Thyroid gland (tissue), 4 donors: Measurements from ENCODE around the gene BABAM1. TPM values are rescaled to one million over a fixed set of nuclear protein-coding genes. Genes with fewer than 3 reads are reported as not detected.

Source experiments
- DNase-seq, 2 donors: peaks; one replicate each; pipeline ENCODE4 v3.0.0-alpha.2; 2019
- H3K27ac ChIP-seq, 3 donors: fragments of 200-600 bp; sonication (generic); 1 replicate in 2 of 3; 2 replicates in 1 of 3; pipeline ENCODE4 v1.5.1; 2016 to 2019; ENCODE audit warnings: mild to moderate bottlenecking in 1 of 3, moderate library complexity in 1 of 3
- H3K27me3 ChIP-seq: fragments of 200-600 bp; sonication (generic); one replicate; pipeline ENCODE4 v1.5.1; 2019
- H3K36me3 ChIP-seq, 2 donors: fragments of 200-600 bp; sonication (generic); one replicate each; pipeline ENCODE4 v1.5.1; 2016 to 2019
- H3K4me1 ChIP-seq, 2 donors: fragments of 200-600 bp; sonication (generic); one replicate each; pipeline ENCODE4 v1.5.1; 2017 to 2019
- H3K4me3 ChIP-seq, 3 donors: fragments of 200-600 bp; sonication (generic); replicated peaks in 1 of 3; 1 replicate in 2 of 3; 2 replicates in 1 of 3; pipeline ENCODE4 v1.5.1; 2016; ENCODE audit warnings: mild to moderate bottlenecking in 1 of 3
- H3K9me3 ChIP-seq: fragments of 200-600 bp; sonication (generic); one replicate; pipeline ENCODE4 v1.5.1; 2017
- POLR2A ChIP-seq, 2 donors: fragments of 450-650 bp; IDR thresholded peaks; one replicate each; pipeline ENCODE4 v1.6.1; 2017; ENCODE audit warnings: antibody characterized with exemption in 2 of 2, mild to moderate bottlenecking in 2 of 2, moderate library complexity in 1 of 2
- WGBS, 2 donors: methylation state at CpG; one replicate each; pipeline ENCODE4 v1.1.5; 2017; 5-methylcytosine and 5-hydroxymethylcytosine counted together
- intact Hi-C: fragments of 100-400 bp; cut with DNase I; formaldehyde crosslinking; loops from one replicate; pipeline ENCODE4 v1.15.1; 2023
- total RNA-seq, 4 donors: library from RNA; depleted of rRNA; stranded (reverse); fragments of >200 nt; gene quantifications; one replicate each; pipeline ENCODE4 v1.2.3, GENCODE V29; 2016
- TF ChIP-seq, protein P1 (sequence below), 6 experiments: fragments of 200-600 bp in 3 of 6; fragments of 450-650 bp in 3 of 6; sonication (generic) in 3 of 6; IDR thresholded peaks; one replicate each; pipeline ENCODE4 v1.5.1; 2016 to 2019; ENCODE audit warnings: antibody characterized with exemption in 6 of 6, mild to moderate bottlenecking in 2 of 6, inconsistent platforms in 1 of 6, moderate library complexity in 1 of 6

BABAM1 gene
- total RNA-seq, 4 donors from 2014 or later, result 49.6 to 87.5 (median 71.1) TPM

DNA sequence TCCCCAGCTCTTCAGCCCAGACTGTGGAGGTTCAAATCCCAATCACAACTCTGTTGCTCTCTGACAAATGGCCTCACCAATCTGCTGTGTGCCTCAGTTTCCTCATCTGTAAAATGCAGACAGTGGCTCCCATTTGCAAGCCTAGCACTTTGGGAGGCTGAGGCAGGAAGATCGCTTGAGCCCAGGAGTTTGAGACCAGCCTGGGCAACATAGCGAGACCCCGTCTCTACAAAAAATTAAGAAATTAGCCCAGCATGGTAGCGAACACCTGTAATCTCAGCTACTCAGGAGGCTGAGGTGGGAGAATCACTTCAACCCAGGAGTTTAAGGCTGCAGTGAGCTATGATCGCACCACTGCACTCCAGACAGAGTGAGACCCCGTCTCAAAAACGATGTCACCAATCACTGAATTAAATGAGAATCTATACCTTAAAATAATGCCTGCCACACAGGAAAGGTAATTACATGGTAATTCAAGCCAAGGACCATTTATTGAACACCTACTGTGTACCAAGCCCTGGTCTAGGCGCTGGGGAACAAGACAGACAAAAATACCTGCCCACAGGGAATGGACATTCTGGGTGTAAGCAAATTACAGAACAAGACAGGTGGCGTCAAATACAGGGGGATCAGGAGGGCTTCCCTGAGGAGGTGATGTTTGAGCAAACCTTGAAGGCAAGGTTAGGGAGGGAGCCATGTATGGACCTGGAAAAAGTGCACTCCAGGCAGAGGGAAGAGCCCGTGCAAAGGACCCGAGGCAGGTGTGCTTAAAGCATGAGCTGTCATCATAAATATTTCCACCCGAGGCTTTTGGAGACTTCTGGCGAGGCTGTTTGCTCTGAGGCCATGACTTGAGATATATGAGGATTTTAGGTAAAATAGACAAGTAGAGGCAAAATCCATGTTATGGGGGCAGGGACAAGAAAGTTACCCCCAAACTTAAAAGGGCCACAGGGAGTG is 29.2 kb upstream of the BABAM1 start:
- WGBS, 2 donors, result 92 to 95% methylated on average over 13 of the region's 13 CpGs
- no peak for DNase-seq
- Histone ChIP-seq H3K36me3 (peaks cover 0 to 12% of the 10 kb centered on the region in 2 donors), H3K4me1 (peaks cover 32 to 42% of the 10 kb centered on the region in 2 donors), H3K27me3 (no peaks in the 10 kb centered on the region), H3K9me3 (no peaks in the 10 kb centered on the region), H3K27ac (no peak overlapping the region), H3K4me3 (no peak overlapping the region)
- no peak for TF ChIP-seq POLR2A (IDR thresholded peaks at IDR 0.05)
- TF ChIP-seq, protein P1, sequence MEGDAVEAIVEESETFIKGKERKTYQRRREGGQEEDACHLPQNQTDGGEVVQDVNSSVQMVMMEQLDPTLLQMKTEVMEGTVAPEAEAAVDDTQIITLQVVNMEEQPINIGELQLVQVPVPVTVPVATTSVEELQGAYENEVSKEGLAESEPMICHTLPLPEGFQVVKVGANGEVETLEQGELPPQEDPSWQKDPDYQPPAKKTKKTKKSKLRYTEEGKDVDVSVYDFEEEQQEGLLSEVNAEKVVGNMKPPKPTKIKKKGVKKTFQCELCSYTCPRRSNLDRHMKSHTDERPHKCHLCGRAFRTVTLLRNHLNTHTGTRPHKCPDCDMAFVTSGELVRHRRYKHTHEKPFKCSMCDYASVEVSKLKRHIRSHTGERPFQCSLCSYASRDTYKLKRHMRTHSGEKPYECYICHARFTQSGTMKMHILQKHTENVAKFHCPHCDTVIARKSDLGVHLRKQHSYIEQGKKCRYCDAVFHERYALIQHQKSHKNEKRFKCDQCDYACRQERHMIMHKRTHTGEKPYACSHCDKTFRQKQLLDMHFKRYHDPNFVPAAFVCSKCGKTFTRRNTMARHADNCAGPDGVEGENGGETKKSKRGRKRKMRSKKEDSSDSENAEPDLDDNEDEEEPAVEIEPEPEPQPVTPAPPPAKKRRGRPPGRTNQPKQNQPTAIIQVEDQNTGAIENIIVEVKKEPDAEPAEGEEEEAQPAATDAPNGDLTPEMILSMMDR (IDR thresholded peaks at IDR 0.05), result no peak
- intact Hi-C loops, result no loop called here

DNA sequence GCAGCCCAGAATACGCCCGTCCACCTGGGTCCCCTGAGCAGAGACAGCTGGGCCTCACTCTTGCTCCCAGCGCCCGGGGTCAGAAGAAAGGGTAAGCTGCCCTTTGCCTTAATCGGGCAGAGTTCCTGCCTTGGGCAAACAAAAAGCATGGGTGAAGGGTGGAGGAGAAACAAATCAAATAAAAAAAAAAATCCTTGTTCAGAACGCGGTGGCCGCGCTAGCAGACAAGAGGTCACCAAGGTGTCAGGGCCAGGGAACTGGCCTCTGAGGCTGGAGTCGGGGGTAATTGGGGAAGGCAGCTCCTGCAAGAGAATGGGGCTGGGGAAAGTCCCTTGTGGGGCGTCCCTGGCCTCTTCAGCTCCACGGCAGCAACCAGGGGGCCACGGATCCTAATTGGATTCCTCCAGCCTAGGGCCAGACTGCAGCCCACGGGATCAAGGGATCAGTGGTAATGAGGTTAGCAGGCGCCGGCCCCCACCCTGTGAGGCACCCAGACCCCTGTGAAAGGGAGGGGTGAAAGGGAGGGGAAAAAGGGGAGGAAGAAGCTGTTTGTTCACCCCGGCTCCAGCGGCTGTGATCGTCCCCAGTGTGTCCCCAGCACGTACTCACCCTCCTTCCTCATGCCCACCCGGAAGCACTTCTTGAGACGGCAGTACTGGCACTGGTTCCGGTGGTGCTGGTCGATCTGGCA is 27.0 kb upstream of the BABAM1 start:
- H3K27ac ChIP-seq, result no peak overlapping the region
- TF ChIP-seq, protein P1 (IDR thresholded peaks at IDR 0.05), result no peak
- no peak for TF ChIP-seq POLR2A (IDR thresholded peaks at IDR 0.05)
- H3K27me3 ChIP-seq, result no peaks in the 10 kb centered on the region
- no peak for DNase-seq
- WGBS, 2 donors, result 79 to 81% methylated on average over 20 to 22 of the region's 24 CpGs
- no peak overlapping the region for H3K4me3 ChIP-seq
- H3K4me1 ChIP-seq, result peaks cover 32 to 40% of the 10 kb centered on the region in 2 donors
- intact Hi-C loops, result no loop called here
- no peaks in the 10 kb centered on the region for H3K9me3 ChIP-seq
- H3K36me3 ChIP-seq, result peaks cover 0 to 12% of the 10 kb centered on the region in 2 donors

DNA sequence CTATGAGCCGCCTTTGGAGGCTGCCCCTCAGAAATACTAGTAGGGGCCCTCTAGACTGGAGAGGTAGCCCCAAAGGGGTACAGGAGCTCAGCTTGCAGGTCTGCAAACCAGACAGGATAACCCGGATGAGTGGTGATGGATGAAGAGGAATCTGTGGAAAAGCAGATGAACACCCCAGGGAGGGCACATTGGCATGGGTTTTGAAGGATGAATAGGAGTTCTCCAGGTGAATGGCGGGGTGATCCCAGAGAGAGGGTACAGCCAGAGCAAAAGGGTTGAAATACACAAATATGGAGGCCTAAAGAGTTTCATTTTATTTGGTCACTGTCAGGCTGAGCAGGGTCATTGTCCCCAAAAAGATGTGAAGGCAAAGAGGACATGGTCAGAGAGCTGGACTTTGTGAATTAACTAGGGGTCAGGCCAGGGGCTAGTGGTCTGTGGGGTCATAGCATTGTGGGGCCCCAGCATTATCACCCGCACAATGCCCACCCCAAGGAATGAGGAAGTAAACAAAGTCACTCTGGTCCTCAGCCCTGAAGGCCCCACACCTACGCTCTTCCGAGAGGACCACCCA is 26.3 kb upstream of the BABAM1 start:
- 95% methylated on average over 6 of the region's 6 CpGs for WGBS, 2 donors
- peaks cover 31 to 37% of the 10 kb centered on the region in 2 donors for H3K4me1 ChIP-seq

DNA sequence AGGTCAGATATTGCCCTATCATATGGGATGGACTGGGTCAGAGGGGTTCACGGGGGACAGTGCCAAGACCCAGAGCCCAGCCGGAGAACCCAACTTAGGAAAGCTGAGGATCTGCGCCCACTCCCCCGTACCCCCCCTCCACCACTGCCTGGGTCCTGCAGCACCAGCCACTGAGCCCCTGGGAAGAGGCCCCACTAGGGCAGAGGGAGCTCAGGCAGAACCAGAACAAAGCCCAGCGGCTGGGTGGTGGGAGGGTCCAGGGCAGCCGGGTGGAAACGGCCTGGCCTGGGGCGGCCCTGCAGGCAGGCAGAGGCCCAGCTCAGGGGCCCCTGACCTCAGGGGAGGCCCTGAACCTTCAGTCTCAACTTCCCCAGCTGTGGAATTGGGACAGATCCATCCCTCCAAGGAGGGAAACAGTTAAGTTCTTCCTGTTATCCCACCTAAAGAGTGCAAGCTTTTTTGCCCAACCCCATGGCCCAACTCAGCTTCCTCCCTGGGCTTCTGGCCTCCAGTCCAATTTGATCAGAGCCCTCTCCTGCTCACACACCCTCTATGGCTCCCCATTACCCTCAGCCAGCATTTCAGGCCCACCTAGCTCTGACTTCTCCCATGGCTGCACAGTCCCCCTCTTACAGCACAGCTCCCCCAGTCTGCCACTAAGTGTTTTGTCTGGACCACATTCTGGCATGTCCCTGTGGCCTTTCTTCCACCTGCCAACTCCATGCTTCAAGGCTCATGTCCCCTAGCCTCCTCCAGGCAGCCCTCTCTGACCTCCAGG is 24.6 kb upstream of the BABAM1 start:
- intact Hi-C loops, result no loop called here
- peak; percentile 62 to 64 for DNase-seq
- Histone ChIP-seq H3K9me3 (no peaks in the 10 kb centered on the region), H3K27ac (peak overlapping the region; percentile 64 to 85 (median 74)), H3K4me3 (no peak overlapping the region), H3K27me3 (no peaks in the 10 kb centered on the region), H3K4me1 (peaks cover 35 to 36% of the 10 kb centered on the region in 2 donors), H3K36me3 (peaks cover 0 to 11% of the 10 kb centered on the region in 2 donors)
- 17 to 83% methylated on average over 7 to 8 of the region's 8 CpGs for WGBS, 2 donors
- TF ChIP-seq POLR2A (IDR thresholded peaks at IDR 0.05), result no peak

More for the DNA sequence above, 26.3 kb upstream of the BABAM1 start:
- H3K36me3 ChIP-seq, result peaks cover 0 to 12% of the 10 kb centered on the region in 2 donors
- DNase-seq, result no peak
- no peaks in the 10 kb centered on the region for H3K27me3 ChIP-seq
- H3K27ac ChIP-seq, result peak overlapping the region in 1 of 3 donors; percentile 85
- no peak overlapping the region for H3K4me3 ChIP-seq
- TF ChIP-seq, protein P1 (IDR thresholded peaks at IDR 0.05), result no peak
- TF ChIP-seq POLR2A (IDR thresholded peaks at IDR 0.05), result no peak
- no peaks in the 10 kb centered on the region for H3K9me3 ChIP-seq
- intact Hi-C loops, result no loop called here
